GM13977 (cell line): ENCODE results near the gene CCDC102B.

Source experiments
- DNase-seq: peaks from one replicate; pipeline ENCODE4 v3.0.0; 2012; ENCODE audit warnings: low spot score
- in situ Hi-C: fragments of 300-500 bp; cut with MboI; formaldehyde crosslinking; loops from one replicate; pipeline ENCODE4 v1.12.0; 2022; ENCODE audit warnings: low sequenced_read_pairs, low pct_unique_long_range_greater_than_20kb, mixed read lengths, inconsistent platforms; ENCODE audit not compliant: unreplicated experiment
- TF ChIP-seq, protein P1 (sequence below): IDR thresholded peaks from 2 replicates; pipeline ENCODE4 v1.5.1; 2012; ENCODE audit warnings: mild to moderate bottlenecking, control low read depth; ENCODE audit not compliant: insufficient read depth; ENCODE audit errors: extremely low read depth, missing control alignments

Gene CCDC102B

GRCh38 chr18:68797871-68798270, at the start of gene CCDC102B:
CCDC102B (plus strand) TSS chr18:68798080; CDS start chr18:68836764, 38,684 bp downstream.
- no peak for DNase-seq

GRCh38 chr18:68757126-68757525, 40.8 kb upstream of the CCDC102B start:
- DNase-seq, result no peak
- TF ChIP-seq, protein P1, sequence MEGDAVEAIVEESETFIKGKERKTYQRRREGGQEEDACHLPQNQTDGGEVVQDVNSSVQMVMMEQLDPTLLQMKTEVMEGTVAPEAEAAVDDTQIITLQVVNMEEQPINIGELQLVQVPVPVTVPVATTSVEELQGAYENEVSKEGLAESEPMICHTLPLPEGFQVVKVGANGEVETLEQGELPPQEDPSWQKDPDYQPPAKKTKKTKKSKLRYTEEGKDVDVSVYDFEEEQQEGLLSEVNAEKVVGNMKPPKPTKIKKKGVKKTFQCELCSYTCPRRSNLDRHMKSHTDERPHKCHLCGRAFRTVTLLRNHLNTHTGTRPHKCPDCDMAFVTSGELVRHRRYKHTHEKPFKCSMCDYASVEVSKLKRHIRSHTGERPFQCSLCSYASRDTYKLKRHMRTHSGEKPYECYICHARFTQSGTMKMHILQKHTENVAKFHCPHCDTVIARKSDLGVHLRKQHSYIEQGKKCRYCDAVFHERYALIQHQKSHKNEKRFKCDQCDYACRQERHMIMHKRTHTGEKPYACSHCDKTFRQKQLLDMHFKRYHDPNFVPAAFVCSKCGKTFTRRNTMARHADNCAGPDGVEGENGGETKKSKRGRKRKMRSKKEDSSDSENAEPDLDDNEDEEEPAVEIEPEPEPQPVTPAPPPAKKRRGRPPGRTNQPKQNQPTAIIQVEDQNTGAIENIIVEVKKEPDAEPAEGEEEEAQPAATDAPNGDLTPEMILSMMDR, result no peak
- in situ Hi-C loops, result no loop called here

More at GRCh38 chr18:68797871-68798270, at the start of gene CCDC102B:
- in situ Hi-C loops, result no loop called here
- TF ChIP-seq, protein P1, result no peak

DNA sequence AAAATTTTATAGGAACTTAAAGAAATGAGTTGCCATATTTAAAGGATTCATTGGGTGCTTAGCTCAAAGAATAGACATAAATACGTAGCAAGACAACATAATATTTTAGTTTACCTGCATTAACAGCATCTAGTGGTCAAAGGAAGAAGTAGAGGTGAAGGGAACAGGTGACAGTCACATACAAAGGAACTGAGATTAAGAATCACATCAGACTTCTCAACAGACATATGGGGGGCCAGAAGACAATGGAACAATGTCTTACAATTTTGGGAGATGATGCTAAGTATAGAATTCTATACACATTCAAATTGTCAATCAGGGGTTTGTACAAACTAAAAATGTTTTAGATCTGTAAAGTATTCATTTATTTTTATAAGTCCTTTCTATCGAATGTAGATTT, 38.6 kb upstream of the CCDC102B start:
- in situ Hi-C loops, result no loop called here
- TF ChIP-seq, protein P1, result no peak
- no peak for DNase-seq

DNA sequence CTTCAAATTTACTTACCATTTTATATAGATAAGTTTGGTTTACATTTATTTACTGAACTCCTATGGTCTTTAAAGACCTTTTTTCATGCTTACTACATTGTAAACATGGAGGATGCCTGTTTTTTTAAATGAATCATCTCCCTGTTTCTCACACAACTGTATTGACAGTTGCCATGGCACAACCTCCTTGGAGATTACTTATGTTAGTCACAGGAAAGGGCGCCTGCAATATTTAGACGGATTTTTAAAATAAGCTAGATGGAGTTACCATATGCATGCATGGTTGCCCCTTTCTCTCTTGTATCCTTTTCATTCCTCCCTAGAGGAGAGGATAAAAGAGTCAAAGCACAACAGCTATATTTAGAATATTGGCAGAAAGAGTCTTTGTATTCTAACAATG, 34.8 kb upstream of the CCDC102B start:
- in situ Hi-C loops, result no loop called here
- no peak for DNase-seq
- TF ChIP-seq, protein P1, result no peak

DNA sequence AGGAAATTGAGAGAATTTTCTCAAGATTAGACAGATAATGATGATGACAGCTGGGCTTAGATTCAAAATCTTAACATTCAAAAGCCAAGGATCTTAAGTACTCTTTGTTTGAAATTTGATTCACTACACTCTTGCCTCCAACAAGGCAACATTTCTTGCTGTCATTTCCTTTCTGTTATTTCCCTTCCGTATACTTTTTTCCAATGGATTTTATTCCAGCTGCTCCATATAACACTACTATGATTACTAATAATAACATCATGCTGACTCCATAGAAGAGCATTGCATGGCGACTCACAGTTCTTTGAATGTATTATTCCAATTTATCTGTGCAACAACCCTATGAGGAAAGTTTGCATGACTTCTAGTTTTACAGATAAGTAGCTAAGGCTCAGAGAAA, 33.9 kb upstream of the CCDC102B start:
- in situ Hi-C loops, result no loop called here
- TF ChIP-seq, protein P1, result no peak
- DNase-seq, result no peak

DNA sequence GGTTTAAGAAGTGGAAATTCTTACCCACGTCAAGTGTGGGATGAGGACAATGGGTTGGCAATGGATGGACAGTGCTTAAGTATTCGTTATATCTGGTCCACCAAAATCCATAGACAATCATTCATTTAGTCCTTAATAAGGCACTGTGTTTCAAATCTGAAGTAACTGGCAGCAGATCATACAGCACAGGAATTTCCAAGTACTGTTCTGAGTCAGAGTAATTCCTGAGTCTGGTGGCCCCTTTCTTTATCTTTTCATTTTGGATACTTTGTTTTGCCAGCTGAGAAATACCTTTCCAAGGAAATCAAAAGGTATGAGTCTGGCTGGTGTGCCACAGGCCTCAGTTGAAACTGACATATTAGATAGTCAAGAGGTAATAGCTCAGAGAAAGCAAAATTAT, 31.4 kb upstream of the CCDC102B start:
- no peak for DNase-seq
- TF ChIP-seq, protein P1, result no peak
- in situ Hi-C loops, result no loop called here

- TF ChIP-seq, protein P1, result no peak
- no peak for DNase-seq
- in situ Hi-C loops, result no loop called here
These were observed 28.4 kb upstream of the CCDC102B start for GRCh38 chr18:68769461-68769860.
